ENCODE measurements around the gene CROT. TPM values are rescaled to one million over a fixed set of nuclear protein-coding genes. Genes with fewer than 3 reads are reported as not detected.

CROT gene
- total and polyA plus RNA-seq, 4 donors = 5.3 to 18.7 (median 9.4) TPM

GRCh38 chr7:87312215-87312865 lies 33.1 kb upstream of the CROT start:
- 20 to 28% methylated on average over 2 of the region's 2 CpGs for WGBS, 2 donors
- peak; percentile 66 to 81 (median 73) for DNase-seq
- peak; percentile 96 for TF ChIP-seq CTCF (IDR thresholded peaks at IDR 0.05; ENCODE audit: control extremely low read depth, extremely low read depth)

GRCh38 chr7:87316097-87316700 lies 29.3 kb upstream of the CROT start:
- Histone ChIP-seq H3K4me1 (ENCODE audit: control insufficient read depth in 5 of 5, insufficient read depth in 5 of 5, low read length in 5 of 5) (peaks cover 0 to 8% (median 0%) of the 10 kb centered on the region in 5 donors), H3K9ac (ENCODE audit: insufficient read depth in 1 of 2, low read length in 2 of 2) (no peak overlapping the region), H3K27ac (ENCODE audit: low read depth in 1 of 2, low read length in 1 of 2) (peak overlapping the region in 1 of 2 donors; percentile 72), H3K36me3 (ENCODE audit: control insufficient read depth in 4 of 4, insufficient read depth in 4 of 4, low read length in 4 of 4) (no peaks in the 10 kb centered on the region), H3K9me3 (ENCODE audit: control insufficient read depth in 4 of 4, insufficient read depth in 3 of 4, low read length in 3 of 4) (no peaks in the 10 kb centered on the region), H3K27me3 (ENCODE audit: control insufficient read depth in 3 of 3, insufficient read depth in 3 of 3, low read length in 2 of 3) (no peaks in the 10 kb centered on the region), H3K4me3 (no peak overlapping the region)
- TF ChIP-seq CTCF (IDR thresholded peaks at IDR 0.05; ENCODE audit: control extremely low read depth, extremely low read depth) = no peak
- ATAC-seq (ENCODE audit: insufficient read depth, low FRiP score) = no peak
- no peak for DNase-seq
- WGBS, 2 donors = 79 to 84% methylated on average over 3 of the region's 3 CpGs

More at GRCh38 chr7:87312215-87312865, 33.1 kb upstream of the CROT start:
- Histone ChIP-seq H3K9ac (ENCODE audit: insufficient read depth in 1 of 2, low read length in 2 of 2) (no peak overlapping the region), H3K4me1 (ENCODE audit: control insufficient read depth in 5 of 5, insufficient read depth in 5 of 5, low read length in 5 of 5) (peaks cover 0 to 3% (median 0%) of the 10 kb centered on the region in 5 donors), H3K4me3 (no peak overlapping the region), H3K36me3 (ENCODE audit: control insufficient read depth in 4 of 4, insufficient read depth in 4 of 4, low read length in 4 of 4) (no peaks in the 10 kb centered on the region), H3K27me3 (ENCODE audit: control insufficient read depth in 3 of 3, insufficient read depth in 3 of 3, low read length in 2 of 3) (no peaks in the 10 kb centered on the region), H3K27ac (ENCODE audit: low read depth in 1 of 2, low read length in 1 of 2) (no peak overlapping the region), H3K9me3 (ENCODE audit: control insufficient read depth in 4 of 4, insufficient read depth in 3 of 4, low read length in 3 of 4) (no peaks in the 10 kb centered on the region)
- ATAC-seq (ENCODE audit: insufficient read depth, low FRiP score) = peak; percentile 93

GRCh38 chr7:87316846-87317552 lies 28.5 kb upstream of the CROT start:
- no peak for TF ChIP-seq CTCF (IDR thresholded peaks at IDR 0.05; ENCODE audit: control extremely low read depth, extremely low read depth)
- Histone ChIP-seq H3K36me3 (ENCODE audit: control insufficient read depth in 4 of 4, insufficient read depth in 4 of 4, low read length in 4 of 4) (no peaks in the 10 kb centered on the region), H3K9ac (ENCODE audit: insufficient read depth in 1 of 2, low read length in 2 of 2) (no peak overlapping the region), H3K4me1 (ENCODE audit: control insufficient read depth in 5 of 5, insufficient read depth in 5 of 5, low read length in 5 of 5) (peaks cover 0 to 8% (median 0%) of the 10 kb centered on the region in 5 donors), H3K27ac (ENCODE audit: low read depth in 1 of 2, low read length in 1 of 2) (peak overlapping the region in 1 of 2 donors; percentile 72), H3K9me3 (ENCODE audit: control insufficient read depth in 4 of 4, insufficient read depth in 3 of 4, low read length in 3 of 4) (no peaks in the 10 kb centered on the region), H3K4me3 (no peak overlapping the region), H3K27me3 (ENCODE audit: control insufficient read depth in 3 of 3, insufficient read depth in 3 of 3, low read length in 2 of 3) (no peaks in the 10 kb centered on the region)
- DNase-seq (peak in 1 of 3 donors; percentile 19), ATAC-seq (ENCODE audit: insufficient read depth, low FRiP score) (no peak)
- WGBS, 2 donors = 18 to 38% methylated on average over 1 of the region's 1 CpG
